ENCODE results near the gene RAB3GAP2.

- TF ChIP-seq POLR2A (IDR thresholded peaks at IDR 0.05; ENCODE audit: low read depth, low read length) (no peak), TAF1 (IDR thresholded peaks at IDR 0.05; ENCODE audit: low read depth, low read length) (no peak), POLR2AphosphoS5 (IDR thresholded peaks at IDR 0.05; ENCODE audit: low read depth, low read length) (no peak)
Measured at GRCh38 chr1:220119043-220119512, 153.2 kb downstream of the RAB3GAP2 start.
